Psoas muscle (tissue), 8 donors: ENCODE measurements around the gene HOXC10. TPM values are rescaled to one million over a fixed set of nuclear protein-coding genes. Genes with fewer than 3 reads are reported as not detected.

Experiments
- ATAC-seq, 4 donors: fragments of 200-7000 bp; cut with Tn5 transposase; one replicate each; pipeline ENCODE4 v1.9.1; 2020; ENCODE audit warnings: moderate library complexity in 3 of 4, mild to moderate bottlenecking in 2 of 4
- DNase-seq, 2 donors: peaks; one replicate each; pipeline ENCODE4 v3.0.0-alpha.2; 2020
- H3K27ac ChIP-seq: fragments of 200-600 bp; one replicate; pipeline ENCODE4 v1.8.0; 2022
- H3K27me3 ChIP-seq, 3 donors: fragments of 200-600 bp in 1 of 3; one replicate each; pipeline versions ENCODE4 v1.6.1 to v1.8.0; 2013 to 2022; ENCODE audit warnings: low read length in 2 of 3, mild to moderate bottlenecking in 2 of 3, moderate library complexity in 1 of 3; ENCODE audit not compliant: insufficient read depth in 3 of 3
- H3K36me3 ChIP-seq, 2 donors: fragments of 200-600 bp in 1 of 2; one replicate each; pipeline versions ENCODE4 v1.6.1 to v1.8.0; 2013 to 2022; ENCODE audit warnings: low read depth in 1 of 2, mild to moderate bottlenecking in 1 of 2, moderate library complexity in 1 of 2; ENCODE audit not compliant: insufficient read depth in 1 of 2
- H3K4me1 ChIP-seq: fragments of 200-600 bp; one replicate; pipeline ENCODE4 v1.8.0; 2022
- H3K4me3 ChIP-seq: fragments of 200-600 bp; one replicate; pipeline ENCODE4 v1.8.0; 2022; ENCODE audit warnings: mild to moderate bottlenecking
- H3K9me3 ChIP-seq: fragments of 200-600 bp; one replicate; pipeline ENCODE4 v1.8.0; 2022
- CTCF ChIP-seq: fragments of 200-600 bp; IDR thresholded peaks from one replicate; pipeline ENCODE4 v1.8.0; 2022; ENCODE audit warnings: antibody characterized with exemption
- WGBS, 3 donors: extraction: QIAGEN DNeasy Blood & Tissue Kit; methylation state at CpG; one replicate each; pipeline versions ENCODE4 v1.1.6 to v1.1.7; 2013; 5-methylcytosine and 5-hydroxymethylcytosine counted together
- intact Hi-C, 2 donors: fragments of 100-400 bp; cut with DNase I; formaldehyde crosslinking; loops; one replicate each; pipeline versions ENCODE4 v1.11.0 to v1.14.2; 2022
- long read RNA-seq, 2 donors: library from polyadenylated mRNA; unstranded; transcript quantifications; one replicate each; pipeline ENCODE4 v2.0.0, GENCODE V29; 2021
- polyA plus RNA-seq, 3 donors: library from polyadenylated mRNA; stranded (reverse); fragments of 200-250 nt; gene quantifications; one replicate each; pipeline ENCODE4 v1.2.3, GENCODE V29; 2013
- total RNA-seq, 4 donors: library from RNA; stranded (reverse); fragmentation: NEBNext Ultra II Directional in 2 of 4; extraction: Animal tissue kit (Norgen Biotek cat#: 25700) in 2 of 4; gene quantifications; one replicate each; pipeline versions ENCODE4 v1.2.1 to v1.2.4, GENCODE V29; 2021 to 2023
- donor health status: healthy with polysubstance abuse.
- donor health status: DM: no; HTN: no; CAD: no; lungs with moderate emphysema.
- donor health status: Bipolar disorder and iron deficiency.
- donor health status: healthy.
- donor health status: DM: yes; HTN: yes; CAD: no.
- donor health status: DM: no; HTN: no; CAD: no.
- donor health status: DM: no; HTN: no; CAD: no.
- donor health status: DM: yes; HTN: yes; CAD: no.

Gene HOXC10
- total RNA-seq (10 to 100 TPM in 2 of 4 donors, 1 to 10 TPM in 2; 3.0 to 79.4 (median 34.3) TPM), polyA plus RNA-seq (100 to 1,000 TPM in 1 of 3 donors, 10 to 100 TPM in 2; 43.4 to 129 (median 74.1) TPM)
- long read RNA-seq, donor 1, transcript HOXC10-201 (2 exons, 1,936 nt): major isoform, 24 of 31 reads
- long read RNA-seq, donor 1, partial matches to known transcripts: 6 of 31 reads
- long read RNA-seq, donor 1, other reads (novel, unspliced or antisense): 1 of 31 reads
- long read RNA-seq, donor 2, transcript HOXC10-201 (2 exons, 1,936 nt): major isoform, 88 of 94 reads
- long read RNA-seq, donor 2, partial matches to known transcripts: 0 of 94 reads
- long read RNA-seq, donor 2, other reads (novel, unspliced or antisense): 4 of 94 reads

DNA sequence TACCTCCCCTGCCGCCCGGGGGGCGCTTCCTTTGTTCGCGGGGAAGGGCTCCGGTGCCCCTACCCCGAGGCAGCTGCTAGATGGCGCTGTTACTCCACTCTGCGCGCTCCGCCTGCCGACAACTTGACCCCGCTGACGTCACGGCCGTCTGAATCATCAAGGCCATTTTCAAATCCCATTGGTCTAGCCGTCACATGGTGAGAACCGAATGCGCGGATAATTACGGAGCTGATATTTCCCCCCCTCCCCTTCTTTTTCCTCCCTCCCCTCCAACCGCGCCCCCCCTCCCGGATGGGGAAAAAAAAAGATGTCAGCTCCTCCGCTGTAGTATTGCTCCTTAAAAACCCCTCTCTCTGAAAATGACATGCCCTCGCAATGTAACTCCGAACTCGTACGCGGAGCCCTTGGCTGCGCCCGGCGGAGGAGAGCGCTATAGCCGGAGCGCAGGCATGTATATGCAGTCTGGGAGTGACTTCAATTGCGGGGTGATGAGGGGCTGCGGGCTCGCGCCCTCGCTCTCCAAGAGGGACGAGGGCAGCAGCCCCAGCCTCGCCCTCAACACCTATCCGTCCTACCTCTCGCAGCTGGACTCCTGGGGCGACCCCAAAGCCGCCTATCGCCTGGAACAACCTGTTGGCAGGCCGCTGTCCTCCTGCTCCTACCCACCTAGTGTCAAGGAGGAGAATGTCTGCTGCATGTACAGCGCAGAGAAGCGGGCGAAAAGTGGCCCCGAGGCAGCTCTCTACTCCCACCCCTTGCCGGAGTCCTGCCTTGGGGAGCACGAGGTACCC is at the start of gene HOXC10:
Gene HOXC10 (plus strand): TSS at position 246 of the 791 bp plus-strand sequence. CDS start 114 bp downstream, at position 360.
- peak; percentile 94 to 98 for DNase-seq
- peak within 1 kb of the TSS; percentile 79 for H3K4me3 ChIP-seq
- no peaks in the 10 kb centered on the region for H3K9me3 ChIP-seq
- ATAC-seq: peak; percentile 71 to 94 (median 82)
- intact Hi-C loops: loop anchor here (2.0 to 10.0 kb wide), 3 partner anchors 230 to 390 kb away; no protein-coding TSS in a partner anchor
- H3K27ac ChIP-seq: peak within 1 kb of the TSS; percentile 95
- H3K4me1 ChIP-seq: peaks cover 19% of the 10 kb centered on the region
- peak; percentile 71 for TF ChIP-seq CTCF
- no peaks in the 10 kb centered on the region for H3K36me3 ChIP-seq
- 1% methylated on average over 51 to 55 of the region's 55 CpGs for WGBS, 3 donors
- peaks cover 0 to 3% (median 0%) of the 10 kb centered on the region in 3 donors for H3K27me3 ChIP-seq

DNA sequence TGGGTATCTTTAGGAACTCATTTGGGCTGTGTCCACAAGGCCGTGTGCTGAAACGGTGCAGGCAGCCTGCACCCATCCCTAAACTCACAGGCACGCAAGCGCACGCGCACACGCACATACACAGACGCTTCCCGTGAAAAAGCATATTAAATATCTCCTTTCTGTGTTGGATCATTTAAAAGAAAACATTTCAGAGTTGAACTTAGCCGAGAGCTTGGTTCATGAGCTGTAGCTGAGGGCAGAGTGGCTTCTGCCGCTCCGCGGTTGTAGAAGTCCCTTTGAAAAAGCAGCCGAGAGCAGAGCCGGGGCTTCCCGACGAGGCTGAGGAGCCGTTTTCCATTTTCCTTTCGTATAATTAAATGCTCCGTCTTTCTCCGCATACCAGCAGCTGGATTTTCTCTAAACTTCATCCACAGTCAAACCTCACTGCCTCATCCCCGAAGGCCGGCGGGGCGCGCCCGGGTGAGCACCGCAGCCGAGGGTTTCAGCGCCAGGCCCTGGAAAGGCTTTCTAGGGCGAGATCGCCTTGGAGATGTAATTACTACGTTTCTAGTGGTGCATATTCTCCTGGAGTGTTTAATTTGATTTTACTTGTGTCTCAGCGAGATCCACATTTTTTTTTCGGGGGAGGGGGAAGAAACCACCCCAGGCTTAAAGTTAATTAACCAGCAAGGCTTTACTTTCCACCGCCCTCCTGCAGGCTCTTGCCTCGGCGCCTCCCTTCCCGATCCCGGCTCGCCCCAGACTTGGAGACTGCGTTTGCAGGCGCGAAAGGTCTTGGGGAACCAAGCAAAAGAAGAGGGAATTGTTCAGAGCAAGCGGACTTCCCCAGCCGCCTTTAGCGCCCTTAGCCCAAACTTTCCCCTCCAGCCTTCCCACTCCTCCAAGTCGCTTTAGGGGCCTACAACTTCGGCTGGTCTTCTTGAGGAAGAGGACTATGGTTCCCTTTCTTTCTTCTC is 49.3 kb upstream of the HOXC10 start:
- H3K9me3 ChIP-seq: no peaks in the 10 kb centered on the region
- H3K4me3 ChIP-seq: no peak overlapping the region
- WGBS, 3 donors: 34 to 53% (median 44%) methylated on average over 49 of the region's 49 CpGs
- no peaks in the 10 kb centered on the region for H3K36me3 ChIP-seq
- peaks cover 9% of the 10 kb centered on the region for H3K4me1 ChIP-seq
- DNase-seq (no peak), ATAC-seq (no peak)
- intact Hi-C loops: no loop called here
- H3K27me3 ChIP-seq: peaks cover 6 to 100% (median 52%) of the 10 kb centered on the region in 3 donors
- no peak overlapping the region for H3K27ac ChIP-seq
- TF ChIP-seq CTCF: no peak

GRCh38 chr12:53937099-53937498 is 47.8 kb upstream of the HOXC10 start:
- Histone ChIP-seq H3K36me3 (no peaks in the 10 kb centered on the region), H3K9me3 (no peaks in the 10 kb centered on the region), H3K27me3 (peaks cover 5 to 100% (median 55%) of the 10 kb centered on the region in 3 donors), H3K4me1 (peaks cover 9% of the 10 kb centered on the region), H3K4me3 (no peak overlapping the region), H3K27ac (no peak overlapping the region)
- DNase-seq (no peak), ATAC-seq (no peak)
- intact Hi-C loops: no loop called here
- no peak for TF ChIP-seq CTCF
- WGBS, 3 donors: 26 to 36% (median 29%) methylated on average over 12 of the region's 12 CpGs

DNA sequence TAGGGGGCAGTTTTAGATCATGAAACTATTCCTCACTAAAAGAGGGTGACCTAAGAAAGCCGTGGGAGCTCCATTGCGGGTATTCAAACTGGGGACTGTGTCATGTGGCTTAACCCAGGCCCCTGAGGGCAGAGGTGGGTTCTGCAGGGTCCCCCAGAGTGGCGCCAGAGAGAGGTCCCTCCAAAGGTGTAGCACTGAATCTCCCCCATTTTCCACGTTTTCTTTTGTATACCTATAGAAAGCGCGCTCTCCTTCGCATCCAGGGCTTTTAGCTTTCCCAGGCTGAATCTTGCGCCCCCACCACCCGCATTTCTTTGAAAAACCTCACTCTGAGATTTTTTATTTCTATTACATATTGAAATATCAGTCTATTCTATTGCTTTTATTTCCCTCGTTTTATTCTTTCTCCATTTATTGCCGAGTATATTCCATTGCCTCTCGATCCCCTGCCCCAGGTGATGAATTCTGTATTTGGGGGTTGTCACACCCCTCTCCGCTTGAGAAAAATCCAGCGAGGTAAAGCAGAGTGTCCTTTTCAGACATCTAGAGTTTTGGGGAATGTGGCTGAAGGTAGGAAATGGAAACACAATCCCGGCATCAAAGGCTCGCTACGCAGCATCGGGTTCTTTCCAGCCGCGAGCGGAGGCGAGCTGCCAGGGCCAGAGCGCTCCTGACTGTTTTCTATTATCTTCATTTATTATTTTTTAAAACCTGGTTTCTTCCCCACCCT is 47.2 kb upstream of the HOXC10 start:
- Histone ChIP-seq H3K9me3 (no peaks in the 10 kb centered on the region), H3K27ac (no peak overlapping the region), H3K4me1 (peaks cover 9% of the 10 kb centered on the region), H3K27me3 (peaks cover 0 to 100% (median 57%) of the 10 kb centered on the region in 3 donors), H3K4me3 (peak overlapping the region; percentile 58), H3K36me3 (no peaks in the 10 kb centered on the region)
- no peak for TF ChIP-seq CTCF
- no peak for DNase-seq
- ATAC-seq: no peak
- intact Hi-C loops: no loop called here
- 16 to 18% (median 18%) methylated on average over 23 of the region's 23 CpGs for WGBS, 3 donors
